ENCODE measurements around the gene HNRNPC.

Gene HNRNPC

GRCh38 chr14:21255385-21256101 lies 13.7 kb downstream of the HNRNPC start:
- no peak for TF ChIP-seq EZH2phosphoT487 (IDR thresholded peaks at IDR 0.05; ENCODE audit: borderline replicate concordance)
- TF ChIP-seq, protein P1, sequence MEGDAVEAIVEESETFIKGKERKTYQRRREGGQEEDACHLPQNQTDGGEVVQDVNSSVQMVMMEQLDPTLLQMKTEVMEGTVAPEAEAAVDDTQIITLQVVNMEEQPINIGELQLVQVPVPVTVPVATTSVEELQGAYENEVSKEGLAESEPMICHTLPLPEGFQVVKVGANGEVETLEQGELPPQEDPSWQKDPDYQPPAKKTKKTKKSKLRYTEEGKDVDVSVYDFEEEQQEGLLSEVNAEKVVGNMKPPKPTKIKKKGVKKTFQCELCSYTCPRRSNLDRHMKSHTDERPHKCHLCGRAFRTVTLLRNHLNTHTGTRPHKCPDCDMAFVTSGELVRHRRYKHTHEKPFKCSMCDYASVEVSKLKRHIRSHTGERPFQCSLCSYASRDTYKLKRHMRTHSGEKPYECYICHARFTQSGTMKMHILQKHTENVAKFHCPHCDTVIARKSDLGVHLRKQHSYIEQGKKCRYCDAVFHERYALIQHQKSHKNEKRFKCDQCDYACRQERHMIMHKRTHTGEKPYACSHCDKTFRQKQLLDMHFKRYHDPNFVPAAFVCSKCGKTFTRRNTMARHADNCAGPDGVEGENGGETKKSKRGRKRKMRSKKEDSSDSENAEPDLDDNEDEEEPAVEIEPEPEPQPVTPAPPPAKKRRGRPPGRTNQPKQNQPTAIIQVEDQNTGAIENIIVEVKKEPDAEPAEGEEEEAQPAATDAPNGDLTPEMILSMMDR (conservative IDR thresholded peaks at IDR 0.05; ENCODE audit: low read length) = no peak
- peaks cover 94% of the 10 kb centered on the region for H4K20me1 ChIP-seq (ENCODE audit: insufficient read depth, low read length, poor library complexity, severe bottlenecking)
- H3K79me2 ChIP-seq (ENCODE audit: insufficient read depth, low read length) = peaks cover 100% of the 10 kb centered on the region
- H3K36me3 ChIP-seq (ENCODE audit: insufficient read depth, low read length) = peaks cover 75% of the 10 kb centered on the region
- peak overlapping the region; percentile 92 for H3K4me2 ChIP-seq (ENCODE audit: low read depth, low read length, poor library complexity, severe bottlenecking)
- no peaks in the 10 kb centered on the region for H3K9me3 ChIP-seq (ENCODE audit: insufficient read depth, low read depth, low read length)
- no peaks in the 10 kb centered on the region for H3K9me2 ChIP-seq (replicated peaks; ENCODE audit: low read depth, low read length)
- peaks cover 48% of the 10 kb centered on the region for H3K4me1 ChIP-seq (ENCODE audit: insufficient read depth, low read length, poor library complexity, severe bottlenecking)
- no peak overlapping the region for H2AFZ ChIP-seq (ENCODE audit: low read length)
- 0 out of 2 replicates have a peak, but pooled peaks cover 4% of the 10 kb centered on the region for H3F3A ChIP-seq (ENCODE audit: low read depth)
- H3K9ac ChIP-seq (ENCODE audit: low read depth, low read length, poor library complexity, severe bottlenecking) = no peak overlapping the region
- no peaks in the 10 kb centered on the region for H3K27me3 ChIP-seq (ENCODE audit: insufficient read depth, low read length, poor library complexity, severe bottlenecking)
- H3K4me3 ChIP-seq (ENCODE audit: low read length, poor library complexity, severe bottlenecking) = peak overlapping the region; percentile 66

- Histone ChIP-seq H2AFZ (ENCODE audit: low read length) (no peak overlapping the region), H3K4me3 (ENCODE audit: low read length, poor library complexity, severe bottlenecking) (no peak overlapping the region), H3F3A (ENCODE audit: low read depth) (0 out of 2 replicates have a peak, but pooled peaks cover 4% of the 10 kb centered on the region), H4K20me1 (ENCODE audit: insufficient read depth, low read length, poor library complexity, severe bottlenecking) (peaks cover 98% of the 10 kb centered on the region), H3K9me2 (replicated peaks; ENCODE audit: low read depth, low read length) (no peaks in the 10 kb centered on the region), H3K27me3 (ENCODE audit: insufficient read depth, low read length, poor library complexity, severe bottlenecking) (no peaks in the 10 kb centered on the region), H3K36me3 (ENCODE audit: insufficient read depth, low read length) (peaks cover 84% of the 10 kb centered on the region), H3K9me3 (ENCODE audit: insufficient read depth, low read depth, low read length) (no peaks in the 10 kb centered on the region), H3K4me1 (ENCODE audit: insufficient read depth, low read length, poor library complexity, severe bottlenecking) (peaks cover 23% of the 10 kb centered on the region), H3K9ac (ENCODE audit: low read depth, low read length, poor library complexity, severe bottlenecking) (no peak overlapping the region), H3K79me2 (ENCODE audit: insufficient read depth, low read length) (peaks cover 100% of the 10 kb centered on the region), H3K4me2 (ENCODE audit: low read depth, low read length, poor library complexity, severe bottlenecking) (no peak overlapping the region)
- no peak for TF ChIP-seq EZH2phosphoT487 (IDR thresholded peaks at IDR 0.05; ENCODE audit: borderline replicate concordance)
- TF ChIP-seq, protein P1 (conservative IDR thresholded peaks at IDR 0.05; ENCODE audit: low read length) = no peak
Observed at GRCh38 chr14:21252149-21252548, 17.1 kb downstream of the HNRNPC start.

GRCh38 chr14:21251215-21251614 lies 18.0 kb downstream of the HNRNPC start:
- Histone ChIP-seq H3K4me1 (ENCODE audit: insufficient read depth, low read length, poor library complexity, severe bottlenecking) (peaks cover 14% of the 10 kb centered on the region), H4K20me1 (ENCODE audit: insufficient read depth, low read length, poor library complexity, severe bottlenecking) (peaks cover 96% of the 10 kb centered on the region), H3K27me3 (ENCODE audit: insufficient read depth, low read length, poor library complexity, severe bottlenecking) (no peaks in the 10 kb centered on the region), H2AFZ (ENCODE audit: low read length) (no peak overlapping the region), H3K4me2 (ENCODE audit: low read depth, low read length, poor library complexity, severe bottlenecking) (no peak overlapping the region), H3K9me2 (replicated peaks; ENCODE audit: low read depth, low read length) (no peaks in the 10 kb centered on the region), H3K4me3 (ENCODE audit: low read length, poor library complexity, severe bottlenecking) (no peak overlapping the region), H3K36me3 (ENCODE audit: insufficient read depth, low read length) (peaks cover 83% of the 10 kb centered on the region), H3K79me2 (ENCODE audit: insufficient read depth, low read length) (peaks cover 100% of the 10 kb centered on the region), H3K9ac (ENCODE audit: low read depth, low read length, poor library complexity, severe bottlenecking) (no peak overlapping the region), H3K9me3 (ENCODE audit: insufficient read depth, low read depth, low read length) (no peaks in the 10 kb centered on the region), H3F3A (ENCODE audit: low read depth) (0 out of 2 replicates have a peak, but pooled peaks cover 4% of the 10 kb centered on the region)
- TF ChIP-seq, protein P1 (conservative IDR thresholded peaks at IDR 0.05; ENCODE audit: low read length) = no peak
- no peak for TF ChIP-seq EZH2phosphoT487 (IDR thresholded peaks at IDR 0.05; ENCODE audit: borderline replicate concordance)

All from Loucy (cell line).